CD4-positive, alpha-beta T cell treated with Interleukin-21 for 1 hour (primary cell): Measurements from ENCODE around the gene ATG7.
"Not testable (repeated sequence)": the region's sequence is repeated elsewhere in the genome, so short reads cannot be mapped to it uniquely, and the experiment has no call there.

Source experiments
- DNase-seq: peaks from one replicate; pipeline ENCODE4 v3.0.0-alpha.2; 2020

The ATG7 gene

DNA sequence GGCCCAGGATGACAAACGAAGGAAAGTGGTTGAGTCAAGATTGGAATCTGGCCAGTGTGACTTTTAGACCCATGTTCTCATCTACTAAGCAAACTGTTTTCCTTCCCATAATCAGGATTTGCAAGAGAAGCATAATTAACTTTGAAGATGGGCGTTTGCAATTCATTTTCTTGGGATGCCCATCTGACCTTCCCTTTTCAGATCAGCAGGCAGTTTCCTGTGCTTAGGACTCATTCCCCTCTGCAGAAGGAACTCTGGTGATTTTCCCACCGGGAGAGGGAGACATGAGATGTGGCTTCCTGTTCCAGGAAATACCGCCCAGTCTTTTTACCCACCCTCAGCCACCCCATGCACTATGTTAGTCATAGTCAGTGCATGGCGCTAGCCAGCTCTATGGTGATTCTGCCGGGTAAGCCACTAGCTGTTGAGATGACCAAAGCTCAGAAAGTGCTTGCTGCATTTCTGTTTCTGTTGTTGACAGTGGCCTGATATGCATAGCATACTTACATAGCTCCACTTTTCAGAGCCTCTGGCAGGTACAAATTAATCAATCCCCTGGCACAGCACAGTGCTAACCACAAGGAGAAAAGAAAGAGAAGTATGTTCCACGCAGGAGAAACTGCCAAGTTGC, 242.1 kb downstream of the ATG7 start:
- DNase-seq: no peak

DNA sequence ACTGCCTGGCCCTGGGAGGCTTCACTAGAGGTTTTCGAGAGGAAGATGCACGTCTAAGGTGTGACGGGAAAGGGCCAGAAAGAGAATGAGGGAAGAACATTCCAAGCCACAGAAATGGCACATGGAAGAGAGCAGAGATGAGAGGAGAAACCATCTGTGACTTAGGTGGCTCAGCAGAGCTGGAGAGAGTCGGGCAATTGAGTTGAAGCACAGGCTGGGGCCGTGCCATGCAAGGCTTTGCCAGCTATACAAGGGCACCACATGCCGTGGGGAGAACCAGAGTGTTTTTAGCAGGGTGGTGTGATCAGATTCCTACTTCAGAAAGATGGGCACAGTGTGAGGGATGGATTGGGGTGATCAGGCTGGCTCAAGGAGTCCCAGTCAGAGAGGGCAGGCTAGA, 245.4 kb downstream of the ATG7 start:
- no peak for DNase-seq

DNA sequence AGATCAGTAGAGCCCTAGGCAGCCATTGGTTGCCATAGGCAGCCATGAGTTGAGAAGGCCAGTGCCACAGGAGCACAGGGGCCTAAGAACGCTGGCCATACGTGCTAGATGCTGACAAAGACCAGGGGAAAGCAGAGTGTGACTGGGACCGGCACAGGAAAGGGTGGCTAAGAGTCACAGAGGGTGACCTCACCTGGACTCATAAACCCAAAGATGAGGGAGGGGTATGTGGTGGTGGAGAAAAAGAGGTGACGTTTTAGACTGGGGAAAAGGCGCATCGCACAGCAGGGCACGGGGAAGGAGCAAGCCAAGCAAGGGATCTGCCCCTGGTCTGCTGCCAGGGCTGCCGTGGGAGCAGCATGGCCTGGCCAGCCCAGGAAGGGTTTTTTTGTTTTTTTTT, 249.0 kb downstream of the ATG7 start:
- no peak for DNase-seq

DNA sequence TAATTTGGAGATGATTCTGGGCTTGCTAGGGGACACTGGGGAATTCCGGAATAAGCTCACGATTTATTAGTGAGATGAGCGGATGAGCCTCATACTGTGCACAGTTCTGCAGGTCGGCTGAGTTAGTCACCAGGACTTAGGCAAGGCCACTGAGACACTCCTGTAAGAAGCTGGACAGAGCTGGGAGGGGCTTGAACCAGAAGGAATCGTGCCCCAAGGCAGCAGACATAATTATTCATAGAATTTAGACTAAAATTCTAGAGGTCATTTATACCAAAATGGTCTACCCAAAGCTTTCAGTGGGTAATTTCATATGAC, 250.2 kb downstream of the ATG7 start:
- no peak for DNase-seq

DNA sequence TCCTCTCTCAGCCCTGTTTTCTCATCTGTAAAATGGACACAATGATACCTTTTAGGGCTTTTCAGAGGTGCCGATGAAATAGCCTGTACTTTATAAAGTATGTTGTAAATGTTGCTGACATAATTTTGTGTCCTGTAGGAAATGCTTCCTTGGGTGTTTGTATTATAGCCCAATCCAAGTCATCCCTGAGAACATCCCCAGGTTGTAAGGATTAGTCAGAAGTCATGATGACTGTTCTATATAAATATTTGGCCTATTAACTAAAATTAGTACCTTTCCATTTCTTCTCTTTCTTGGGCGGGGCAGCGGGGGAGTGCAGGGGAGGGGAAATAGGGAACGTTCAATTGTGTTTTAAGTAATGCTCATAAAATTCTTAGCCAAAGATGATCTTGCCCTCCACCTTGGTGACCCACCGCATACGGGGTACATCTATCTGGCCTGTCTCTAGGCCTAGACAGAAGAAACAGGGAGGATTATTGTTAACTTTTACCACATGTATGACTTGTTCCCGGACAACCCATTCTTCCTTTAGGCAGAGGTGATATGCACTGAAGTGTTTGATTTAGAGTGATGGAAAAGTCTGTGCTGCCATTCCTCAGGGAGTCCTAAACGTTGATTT, 250.9 kb downstream of the ATG7 start:
- DNase-seq: no peak

DNA sequence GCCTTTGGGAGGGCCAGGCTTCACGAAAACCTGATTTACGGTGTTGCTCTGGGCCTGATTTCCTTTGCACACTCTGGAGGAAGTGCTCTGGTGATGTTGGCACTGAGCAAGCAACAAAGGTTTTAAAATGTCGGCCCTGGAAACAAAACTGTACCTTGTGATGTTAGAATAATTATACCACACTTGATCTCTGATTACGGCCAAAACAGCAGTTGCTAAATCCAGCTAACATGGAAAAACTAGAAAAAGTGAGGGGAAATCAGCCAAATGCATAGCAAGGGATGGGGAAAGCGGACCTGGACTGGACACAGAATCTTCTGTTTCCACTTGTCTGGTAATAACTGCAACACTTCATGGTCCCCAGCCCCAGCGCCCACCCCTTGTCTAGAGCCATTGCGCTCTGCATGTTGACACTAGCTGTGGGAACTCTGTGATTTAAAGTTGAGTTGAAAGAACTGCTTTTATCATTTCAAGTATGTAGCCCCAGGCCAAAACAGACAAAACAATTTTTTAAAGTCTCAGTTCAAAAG, 251.4 kb downstream of the ATG7 start:
- no peak for DNase-seq

DNA sequence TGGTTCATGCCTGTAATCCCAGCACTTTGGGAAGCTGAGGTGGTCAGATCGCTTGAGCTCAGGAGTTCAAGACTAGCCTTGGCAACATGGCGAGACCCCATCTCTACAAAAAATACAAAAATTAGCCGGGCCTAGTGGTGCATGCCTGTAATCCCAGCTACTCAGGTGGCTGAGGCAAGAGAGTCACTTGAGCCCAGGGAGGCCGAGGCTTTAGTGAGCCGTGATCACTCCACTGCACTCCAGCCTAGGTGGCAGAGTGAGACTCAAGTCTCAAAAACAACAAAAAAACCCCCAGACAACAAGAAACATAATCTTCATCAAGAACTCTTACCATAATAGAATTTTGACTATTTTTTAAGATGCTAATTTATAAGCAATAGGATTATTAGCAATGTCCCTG, 253.9 kb downstream of the ATG7 start:
- not testable (repeated sequence) for DNase-seq

DNA sequence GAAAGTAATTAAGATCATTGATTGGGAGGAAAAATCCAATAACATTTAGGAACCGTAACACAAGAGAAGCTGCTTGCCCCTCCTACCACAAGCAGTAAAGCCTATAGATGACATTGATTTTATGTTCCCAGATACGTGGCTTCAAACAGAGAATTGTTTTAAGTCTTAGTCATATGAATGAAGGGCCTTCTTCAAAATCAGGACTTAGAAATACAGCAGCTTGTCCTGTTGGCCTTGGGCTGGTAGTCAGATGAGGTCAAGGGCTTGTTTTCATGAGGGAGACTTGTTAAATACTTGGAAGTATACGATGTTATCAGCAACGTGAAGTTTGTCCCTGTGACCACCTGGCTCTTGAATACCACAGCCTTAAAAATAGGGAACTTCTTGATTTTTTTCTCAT, 257.1 kb downstream of the ATG7 start:
- DNase-seq: no peak

DNA sequence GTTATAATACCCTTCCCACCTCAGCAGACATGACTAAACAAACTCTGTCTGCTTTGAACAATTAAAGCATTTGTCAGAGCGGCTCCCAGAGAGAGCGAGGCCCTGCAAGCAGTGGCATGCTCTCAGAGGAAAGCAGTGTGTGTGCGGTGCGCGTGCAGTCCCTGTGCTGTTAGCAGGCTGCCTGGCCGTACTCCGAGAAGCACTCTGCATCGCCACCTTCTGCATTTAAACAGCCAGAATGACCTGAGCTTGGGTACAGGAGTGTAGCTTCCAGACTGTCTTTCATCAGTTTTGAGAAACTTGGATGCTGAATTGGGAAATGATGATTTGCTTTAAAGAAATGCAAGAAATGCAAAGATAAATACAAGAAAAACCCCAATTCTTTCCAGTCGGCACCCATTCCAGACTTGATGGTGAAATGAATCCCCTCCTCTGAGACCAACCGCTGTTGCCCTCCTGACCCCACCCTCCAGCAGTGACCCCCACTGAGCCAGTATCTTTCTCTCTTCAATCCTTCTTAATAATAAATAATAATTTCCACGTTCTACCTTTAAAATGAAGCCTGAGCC, 258.0 kb downstream of the ATG7 start:
- DNase-seq: no peak

DNA sequence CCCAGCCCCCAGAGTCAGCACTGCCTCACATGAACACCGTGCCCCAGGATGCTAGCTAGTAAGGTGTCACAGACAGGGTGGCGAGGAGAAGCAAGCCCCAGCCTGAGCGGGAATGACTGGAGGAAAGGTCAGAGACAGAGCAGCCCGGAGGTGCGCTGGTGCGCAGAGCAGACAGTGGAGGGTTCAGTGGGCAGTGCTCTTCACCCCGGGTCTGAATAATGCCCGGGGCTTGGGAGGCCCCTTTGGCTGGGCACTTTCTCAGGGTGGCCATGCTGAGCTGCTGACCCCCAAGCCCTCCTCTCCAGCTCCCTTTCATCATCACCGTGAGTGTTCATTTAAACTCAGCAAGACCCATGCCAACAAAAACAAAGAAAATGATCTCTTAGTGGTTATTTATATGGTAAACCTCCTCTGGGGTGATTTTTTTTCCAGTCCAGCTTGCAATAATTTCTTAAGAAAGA, 260.8 kb downstream of the ATG7 start:
- DNase-seq: no peak

DNA sequence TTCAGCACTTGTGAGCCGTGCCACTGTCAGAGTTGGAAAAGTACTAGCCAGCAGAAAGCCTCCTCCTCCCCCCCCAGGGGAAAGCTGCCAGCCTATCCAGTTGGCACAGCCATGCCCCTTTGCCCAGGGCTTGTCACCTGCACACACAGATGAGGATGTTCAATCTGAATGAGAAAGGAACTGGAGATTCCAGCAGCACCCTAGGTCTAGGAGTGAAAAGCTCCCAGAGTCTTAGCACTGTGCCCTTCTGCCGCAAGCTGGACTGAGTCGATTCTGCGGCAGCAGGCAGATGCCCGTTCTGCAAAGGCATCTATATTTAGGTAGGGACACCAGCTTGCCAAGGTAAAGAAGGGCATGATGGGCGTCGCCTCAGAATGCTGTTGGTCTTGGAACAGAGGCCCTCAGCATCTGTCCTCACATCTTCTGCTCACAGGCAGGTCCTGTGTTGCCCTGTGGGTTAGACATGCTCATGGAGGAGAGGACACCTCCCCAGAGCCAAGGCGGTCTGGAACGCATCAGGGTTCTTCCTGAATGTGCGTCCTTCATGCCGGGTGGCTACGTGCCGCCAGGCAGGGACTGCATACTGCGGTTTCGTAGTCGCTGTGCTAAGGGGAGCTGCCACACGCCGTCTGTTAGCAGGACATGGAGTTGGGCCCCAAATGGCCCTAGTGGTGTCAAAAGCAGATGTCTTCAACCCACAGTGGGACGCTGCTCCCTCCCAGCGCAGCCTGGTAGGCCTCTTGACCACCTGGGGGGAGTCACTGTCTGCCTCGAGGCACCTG, 262.0 kb downstream of the ATG7 start:
- no peak for DNase-seq

DNA sequence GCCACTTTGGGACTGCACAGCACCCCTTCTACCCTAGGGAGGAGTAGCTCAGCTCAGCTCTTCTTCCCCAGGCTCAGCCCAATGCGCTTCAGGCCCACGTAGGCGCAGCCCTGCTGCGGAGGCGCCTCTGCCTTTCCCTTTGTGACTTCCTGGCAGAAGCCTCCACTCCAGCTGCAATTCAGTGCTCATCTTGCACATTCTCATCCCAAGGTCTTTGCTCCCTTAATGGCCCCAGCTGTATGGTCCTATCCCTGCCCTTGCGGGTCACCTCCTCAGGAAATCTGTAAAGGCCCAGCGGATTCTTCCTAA, 262.6 kb downstream of the ATG7 start:
- DNase-seq: no peak

DNA sequence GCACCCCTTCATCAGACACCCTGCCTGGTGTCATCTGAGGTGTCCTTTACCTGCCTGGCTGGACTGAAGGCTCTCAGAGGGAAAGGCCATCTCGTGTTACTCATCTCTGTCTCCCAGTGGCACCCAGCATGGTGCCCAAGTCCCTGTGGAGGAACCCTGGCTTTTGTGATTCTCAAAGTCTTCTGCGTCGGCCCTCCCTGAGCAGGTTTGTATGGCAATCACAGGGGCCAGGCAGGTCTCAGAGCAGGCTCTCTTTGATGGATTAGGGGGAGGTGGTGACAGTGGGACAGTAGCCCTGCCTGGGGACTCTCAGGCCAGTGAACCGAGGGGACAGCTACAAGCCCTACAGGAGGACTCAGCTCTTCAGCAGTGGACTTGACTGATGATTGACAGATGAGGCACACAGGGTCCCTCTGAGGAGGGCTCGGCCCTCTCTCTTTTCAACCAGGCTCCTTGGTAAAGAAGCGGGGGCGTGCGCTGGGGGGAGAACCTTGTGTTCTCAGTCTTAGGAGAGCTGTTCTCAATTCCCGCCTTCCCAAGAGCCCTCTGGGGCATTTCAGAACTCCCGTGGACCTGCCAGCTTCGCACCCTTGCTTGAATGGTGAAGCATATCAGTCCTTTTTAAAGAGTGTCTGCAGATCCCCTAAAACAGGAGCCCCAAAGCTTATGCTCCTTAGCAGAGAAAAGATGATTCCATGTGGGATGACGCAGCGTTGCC, 263.2 kb downstream of the ATG7 start:
- DNase-seq: no peak

DNA sequence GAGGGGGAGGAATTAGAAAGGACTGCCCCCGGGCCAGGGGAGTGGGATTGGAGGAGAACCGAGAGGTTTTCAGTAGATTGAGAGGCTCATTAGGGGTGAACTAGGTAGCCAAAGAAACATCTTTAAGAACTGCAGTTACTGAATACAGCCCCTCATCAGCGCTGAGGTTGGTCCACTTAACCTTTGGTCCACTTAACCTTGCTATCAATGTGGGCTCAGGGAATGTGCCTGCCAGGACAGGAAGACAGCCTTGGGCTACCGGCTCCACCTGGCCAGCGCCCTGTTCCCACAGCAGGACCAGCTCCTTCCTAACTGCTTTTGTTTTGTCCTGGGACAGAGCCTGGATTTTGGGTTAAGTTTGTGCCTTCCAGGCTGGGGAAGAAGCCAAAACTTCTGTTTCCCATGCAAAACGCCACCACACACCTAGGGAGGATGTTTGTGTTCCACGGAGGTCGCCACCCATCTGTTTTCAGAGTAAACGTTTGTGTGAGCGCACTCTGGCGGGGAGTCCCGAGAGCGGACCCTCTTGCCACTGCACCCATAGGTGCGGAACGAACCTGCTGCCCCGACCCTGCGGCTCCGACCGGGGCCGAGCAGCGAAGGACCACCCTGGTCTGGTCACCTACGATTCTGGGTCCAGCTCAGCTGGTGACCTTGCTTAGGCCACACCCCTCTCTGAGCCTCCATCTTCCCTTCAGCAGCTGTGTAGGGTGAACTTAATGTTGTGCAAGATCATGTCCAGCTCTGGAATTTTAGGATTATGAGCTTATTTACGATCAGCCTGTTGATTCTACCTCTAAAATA, 264.1 kb downstream of the ATG7 start:
- no peak for DNase-seq

DNA sequence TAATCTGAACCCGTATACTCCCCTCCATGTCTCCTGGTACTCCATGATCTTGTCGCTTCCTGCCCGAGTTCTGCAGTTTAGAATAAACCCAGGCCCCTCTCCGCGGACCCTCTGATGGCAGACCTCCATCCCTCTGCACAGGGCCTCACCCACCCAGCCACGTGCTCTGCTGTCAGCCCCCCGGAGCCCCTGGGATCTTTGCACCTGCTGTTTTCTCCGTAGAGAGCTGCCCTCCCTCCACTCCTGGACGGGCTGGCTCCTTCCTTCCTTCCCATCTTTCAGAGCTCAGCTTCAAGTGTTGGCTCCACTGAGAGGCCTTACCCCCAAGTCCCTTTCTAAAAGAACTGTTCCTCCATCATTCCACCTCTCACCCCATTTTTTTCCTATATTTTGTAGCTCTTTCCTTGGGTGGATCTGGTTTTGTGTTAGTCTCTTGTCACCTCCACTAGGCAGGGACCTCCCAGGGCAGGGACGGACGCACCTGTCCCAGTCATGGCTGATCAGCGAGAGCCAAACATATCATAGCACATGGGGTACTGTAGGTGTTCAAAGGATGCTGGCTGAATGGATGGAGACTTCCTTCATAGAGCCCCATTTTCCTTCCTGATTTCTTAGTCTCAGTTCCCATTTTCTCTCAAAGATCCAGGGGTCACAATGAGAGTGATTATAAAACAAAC, 264.9 kb downstream of the ATG7 start:
- DNase-seq: no peak

DNA sequence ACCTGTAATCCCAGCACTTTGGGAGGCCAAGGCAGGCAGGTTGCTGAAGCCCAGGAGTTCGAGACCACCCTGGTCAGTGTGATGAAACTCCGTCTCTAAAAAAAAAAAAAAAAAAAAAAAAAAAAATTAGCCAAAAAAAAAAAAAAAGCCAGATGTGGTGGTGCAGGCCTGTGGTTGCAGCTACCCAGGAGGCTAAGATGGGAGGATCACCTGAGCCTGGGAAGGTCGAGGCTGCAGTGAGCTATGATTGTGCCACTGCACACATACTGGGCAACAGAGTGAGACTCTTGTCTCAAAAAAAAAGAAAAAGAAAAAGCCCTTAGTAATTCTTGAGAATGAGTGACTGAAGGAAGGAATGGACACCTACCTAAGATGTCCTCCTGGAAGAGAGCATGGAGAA, 266.4 kb downstream of the ATG7 start:
- no peak for DNase-seq

DNA sequence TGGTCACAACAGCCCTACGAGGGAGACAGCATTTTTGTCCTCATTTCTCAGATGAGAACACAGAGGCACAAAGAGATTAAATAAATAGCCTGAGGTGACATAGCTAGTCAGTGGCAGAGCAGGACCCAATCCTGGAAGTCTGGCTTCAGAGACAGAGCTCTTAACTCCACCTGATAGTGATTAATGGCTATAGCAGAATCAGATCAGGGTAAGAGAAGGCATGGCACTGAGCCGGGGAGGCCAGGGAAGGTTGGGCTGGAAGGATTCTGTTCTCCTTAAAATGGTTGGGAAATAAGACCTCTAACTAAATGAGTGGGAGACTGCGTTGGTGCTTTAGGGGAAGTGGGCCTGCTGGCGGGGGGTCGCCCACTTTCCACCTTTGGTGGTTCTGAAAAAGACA, 267.0 kb downstream of the ATG7 start:
- no peak for DNase-seq

DNA sequence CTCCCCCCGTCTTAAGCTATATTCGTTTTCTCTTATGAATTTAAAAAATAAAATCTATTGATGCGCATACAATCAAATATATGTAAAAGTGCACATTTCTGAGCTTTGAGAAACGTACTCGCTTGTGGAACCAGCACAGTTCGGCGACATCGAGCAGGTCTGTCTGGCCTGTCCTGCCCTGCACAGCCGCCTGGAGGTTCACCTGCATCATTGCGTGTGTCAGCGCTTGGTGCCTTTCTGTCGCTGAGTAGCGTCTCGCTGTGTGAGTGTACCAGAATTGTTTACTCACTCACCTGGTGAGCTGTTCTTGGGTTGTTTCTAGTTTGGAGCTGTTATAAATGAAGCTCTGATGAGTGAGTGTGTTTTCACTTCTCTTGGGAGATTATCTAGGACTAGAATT, 267.5 kb downstream of the ATG7 start:
- DNase-seq: no peak

DNA sequence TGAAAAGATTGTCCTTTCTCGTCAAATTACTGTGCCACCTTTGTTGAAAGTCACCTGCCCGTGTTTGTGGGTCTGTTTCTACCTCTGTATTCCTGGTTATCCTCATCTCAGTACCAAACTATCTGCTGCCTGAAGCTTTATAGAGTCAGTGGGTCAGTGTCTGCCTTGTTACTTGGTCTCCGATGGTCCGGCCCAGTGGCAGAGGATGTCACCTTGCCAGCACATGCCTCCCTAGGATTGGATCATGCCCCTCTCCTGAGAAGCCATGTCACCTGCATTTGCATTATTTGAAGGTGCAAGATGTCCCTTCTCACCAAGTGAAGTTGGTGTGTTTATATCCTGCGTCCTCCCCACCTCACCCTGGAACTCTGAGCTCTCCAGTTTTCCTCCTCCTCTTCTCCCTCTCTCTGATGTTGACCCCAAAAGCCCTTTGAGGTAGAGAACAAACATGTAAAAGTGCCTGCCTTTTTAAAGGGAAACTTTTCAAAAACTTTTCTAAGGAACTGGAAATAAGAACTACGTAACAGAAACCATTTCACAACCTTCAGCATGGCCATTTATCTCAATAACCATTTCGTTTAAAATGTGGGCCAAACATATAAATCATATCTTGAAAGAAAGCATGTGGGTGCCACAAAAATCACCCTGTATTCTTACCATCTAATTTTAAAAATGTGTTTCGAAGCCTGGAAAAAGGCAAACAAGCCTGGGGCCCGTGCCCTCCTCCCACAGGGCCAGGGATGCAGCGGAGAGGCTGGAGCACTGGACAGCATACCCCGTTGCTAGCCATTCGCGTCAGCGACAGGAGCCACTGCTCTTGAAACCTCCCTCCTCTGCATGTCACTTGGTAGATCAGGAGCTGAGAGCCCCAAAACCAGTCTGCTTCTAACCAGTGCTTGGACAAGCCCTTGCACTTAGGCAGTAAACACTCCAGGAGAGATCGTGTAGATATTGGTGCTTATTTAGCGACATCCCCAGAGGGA, 269.4 kb downstream of the ATG7 start:
- DNase-seq: no peak

DNA sequence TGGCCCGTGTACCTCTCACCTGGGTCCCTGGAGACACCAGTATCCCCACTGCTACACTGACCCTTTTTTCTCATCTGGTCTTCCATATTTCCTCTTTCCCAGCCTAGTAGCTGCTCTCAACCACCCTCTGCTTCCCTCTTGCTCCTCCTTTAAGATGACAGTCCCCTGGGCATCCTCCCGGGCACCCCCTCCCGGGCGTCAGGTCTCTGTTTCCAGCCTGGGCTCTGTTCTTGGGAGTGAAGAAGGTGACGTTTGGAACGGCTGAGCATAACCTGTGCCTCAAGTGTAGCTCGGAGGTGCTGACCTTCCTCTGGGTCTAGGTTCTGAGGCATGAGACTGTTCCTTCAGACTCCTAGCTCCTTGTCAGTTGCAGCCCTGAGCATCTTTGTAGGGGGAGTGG, 270.4 kb downstream of the ATG7 start:
- no peak for DNase-seq
